Retina (tissue), 1 donor: ENCODE measurements around the gene SIGLEC10.

Experiments
- DNase-seq: peaks from one replicate; pipeline ENCODE4 v3.0.0-alpha.2; 2016

The SIGLEC10 gene

DNA sequence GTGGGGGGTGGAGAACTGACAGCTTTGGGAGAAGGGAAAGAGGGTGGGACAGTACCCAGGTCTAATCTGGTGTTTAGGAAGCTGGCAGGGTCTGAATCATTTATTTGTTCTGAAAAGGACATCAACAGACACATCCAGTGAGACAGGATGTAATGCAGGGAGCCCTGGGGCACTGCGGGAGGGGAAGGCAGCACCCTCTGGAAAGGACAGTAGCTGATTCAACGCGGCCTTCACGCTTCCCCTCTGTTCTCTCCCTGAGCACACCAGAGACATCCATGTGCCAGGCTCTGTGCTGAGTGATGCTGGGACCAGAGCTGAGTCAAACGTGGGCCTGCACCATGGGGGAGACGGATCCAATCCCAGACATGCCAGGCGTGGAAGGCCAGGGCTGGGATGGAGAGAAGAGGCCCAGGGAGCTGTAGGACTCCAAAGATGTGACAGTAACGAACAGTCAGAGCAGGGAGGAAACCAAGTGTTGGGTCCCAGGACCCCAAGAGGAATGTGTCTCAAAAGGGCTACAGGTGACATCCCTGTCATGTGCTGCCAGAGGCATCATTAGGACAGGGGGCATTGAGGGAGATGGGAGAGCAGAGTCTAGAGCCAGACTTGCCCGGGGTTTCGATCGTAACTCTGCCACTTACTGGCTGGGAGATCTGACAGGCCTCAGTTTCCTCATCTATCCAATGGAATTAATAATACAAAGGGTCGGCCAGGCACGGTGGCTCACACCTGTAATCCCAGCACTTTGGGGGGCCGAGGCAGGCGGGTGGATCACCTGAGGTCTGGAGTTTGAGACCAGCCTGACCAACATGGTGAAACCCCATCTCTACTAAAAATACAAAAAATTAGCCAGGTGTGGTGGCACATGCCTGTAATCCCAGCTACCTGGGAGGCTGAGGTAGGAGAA is 53.0 kb downstream of the SIGLEC10 start:
- DNase-seq: no peak

DNA sequence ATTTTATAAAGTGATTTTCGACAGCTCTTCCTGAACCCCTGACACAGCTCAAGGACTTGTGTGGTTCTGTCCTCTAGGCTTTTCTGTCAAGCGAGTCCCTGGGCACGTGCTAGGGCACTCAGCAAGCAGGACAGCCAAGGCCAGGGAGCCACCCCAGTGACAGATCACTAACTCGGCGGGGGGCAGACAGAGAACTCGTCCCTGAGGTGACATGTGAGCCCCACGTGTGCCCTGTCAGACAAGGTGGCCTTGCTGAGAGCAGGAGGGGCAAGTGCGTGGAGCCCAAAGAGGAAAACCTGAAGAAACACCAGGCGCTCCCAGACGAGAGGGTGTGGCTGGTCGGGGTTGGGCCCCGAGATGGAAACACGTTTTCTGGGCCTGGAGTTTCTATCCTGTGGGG is 56.2 kb downstream of the SIGLEC10 start:
- no peak for DNase-seq
